RWPE1 (cell line): ENCODE measurements around the gene SYNJ2.
"Not testable (repeated sequence)": the region's sequence is repeated elsewhere in the genome, so short reads cannot be mapped to it uniquely, and the experiment has no call there.

Experiments used
- CTCF ChIA-PET: fragments of 350-600 bp; sonication (Branson Sonifier 250); formaldehyde crosslinking; extraction: SDS; loops from one replicate; lab custom pipeline; 2021; lab: Yijun Ruan, JAX
- POLR2A ChIA-PET: fragments of 400-600 bp; formaldehyde crosslinking; extraction: SDS; loops from one replicate; lab custom pipeline; 2020; ENCODE audit warnings: antibody characterized with exemption; ENCODE audit not compliant: low non-redundant PET; lab: Yijun Ruan, JAX
- DNase-seq: peaks from one replicate; pipeline ENCODE4 v3.0.0; 2012; ENCODE audit warnings: low spot score
- H3K27ac ChIP-seq: fragments of 450-650 bp; 2 replicates; pipeline ENCODE4 v1.5.1; 2017
- TF ChIP-seq, protein P1 (sequence below): fragments of 450-650 bp; conservative IDR thresholded peaks from 2 replicates; pipeline ENCODE4 v1.5.1; 2017; ENCODE audit warnings: low read depth, mild to moderate bottlenecking

The SYNJ2 gene, protein sequence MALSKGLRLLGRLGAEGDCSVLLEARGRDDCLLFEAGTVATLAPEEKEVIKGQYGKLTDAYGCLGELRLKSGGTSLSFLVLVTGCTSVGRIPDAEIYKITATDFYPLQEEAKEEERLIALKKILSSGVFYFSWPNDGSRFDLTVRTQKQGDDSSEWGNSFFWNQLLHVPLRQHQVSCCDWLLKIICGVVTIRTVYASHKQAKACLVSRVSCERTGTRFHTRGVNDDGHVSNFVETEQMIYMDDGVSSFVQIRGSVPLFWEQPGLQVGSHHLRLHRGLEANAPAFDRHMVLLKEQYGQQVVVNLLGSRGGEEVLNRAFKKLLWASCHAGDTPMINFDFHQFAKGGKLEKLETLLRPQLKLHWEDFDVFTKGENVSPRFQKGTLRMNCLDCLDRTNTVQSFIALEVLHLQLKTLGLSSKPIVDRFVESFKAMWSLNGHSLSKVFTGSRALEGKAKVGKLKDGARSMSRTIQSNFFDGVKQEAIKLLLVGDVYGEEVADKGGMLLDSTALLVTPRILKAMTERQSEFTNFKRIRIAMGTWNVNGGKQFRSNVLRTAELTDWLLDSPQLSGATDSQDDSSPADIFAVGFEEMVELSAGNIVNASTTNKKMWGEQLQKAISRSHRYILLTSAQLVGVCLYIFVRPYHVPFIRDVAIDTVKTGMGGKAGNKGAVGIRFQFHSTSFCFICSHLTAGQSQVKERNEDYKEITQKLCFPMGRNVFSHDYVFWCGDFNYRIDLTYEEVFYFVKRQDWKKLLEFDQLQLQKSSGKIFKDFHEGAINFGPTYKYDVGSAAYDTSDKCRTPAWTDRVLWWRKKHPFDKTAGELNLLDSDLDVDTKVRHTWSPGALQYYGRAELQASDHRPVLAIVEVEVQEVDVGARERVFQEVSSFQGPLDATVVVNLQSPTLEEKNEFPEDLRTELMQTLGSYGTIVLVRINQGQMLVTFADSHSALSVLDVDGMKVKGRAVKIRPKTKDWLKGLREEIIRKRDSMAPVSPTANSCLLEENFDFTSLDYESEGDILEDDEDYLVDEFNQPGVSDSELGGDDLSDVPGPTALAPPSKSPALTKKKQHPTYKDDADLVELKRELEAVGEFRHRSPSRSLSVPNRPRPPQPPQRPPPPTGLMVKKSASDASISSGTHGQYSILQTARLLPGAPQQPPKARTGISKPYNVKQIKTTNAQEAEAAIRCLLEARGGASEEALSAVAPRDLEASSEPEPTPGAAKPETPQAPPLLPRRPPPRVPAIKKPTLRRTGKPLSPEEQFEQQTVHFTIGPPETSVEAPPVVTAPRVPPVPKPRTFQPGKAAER (N-terminal part only)

DNA sequence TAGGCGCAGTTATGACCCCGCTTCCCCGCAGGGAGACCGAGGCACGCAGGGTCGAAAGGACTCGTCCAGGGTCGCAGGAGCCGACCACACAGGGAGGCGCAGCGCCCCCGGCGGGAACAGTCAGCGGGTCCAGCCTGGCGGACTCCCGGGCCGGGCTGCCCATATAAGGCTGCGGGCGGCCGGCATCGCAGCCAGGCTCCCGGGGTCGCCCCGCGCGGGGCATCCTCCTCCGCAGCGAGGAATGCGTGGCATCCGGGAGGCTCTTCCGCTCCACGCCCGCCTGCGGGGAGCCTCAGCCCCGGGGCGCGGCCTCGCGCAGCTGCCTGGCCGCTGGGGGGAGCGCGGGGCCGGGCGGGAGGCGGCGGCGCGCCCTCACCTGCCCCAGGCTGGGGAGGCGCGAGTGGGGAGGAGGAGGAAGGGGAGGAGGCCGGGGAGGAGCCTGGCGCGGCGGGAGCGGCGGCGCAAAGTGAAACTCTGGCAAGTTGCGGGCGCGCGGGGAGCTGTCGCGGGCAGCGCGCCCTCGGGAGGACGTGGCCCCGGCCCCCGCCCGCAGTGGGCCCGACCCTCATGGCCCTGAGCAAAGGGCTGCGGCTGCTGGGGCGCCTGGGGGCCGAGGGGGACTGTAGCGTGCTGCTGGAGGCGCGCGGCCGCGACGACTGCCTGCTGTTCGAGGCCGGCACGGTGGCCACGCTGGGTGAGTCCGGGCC lies at the start of gene SYNJ2:
Gene SYNJ2 (plus strand): TSS at position 469 of the 707 bp plus-strand sequence. CDS start 99 bp downstream, at position 568.
- peak within 1 kb of the TSS; percentile 58 for H3K27ac ChIP-seq
- DNase-seq, result peak; percentile 89
- TF ChIP-seq, protein P1, sequence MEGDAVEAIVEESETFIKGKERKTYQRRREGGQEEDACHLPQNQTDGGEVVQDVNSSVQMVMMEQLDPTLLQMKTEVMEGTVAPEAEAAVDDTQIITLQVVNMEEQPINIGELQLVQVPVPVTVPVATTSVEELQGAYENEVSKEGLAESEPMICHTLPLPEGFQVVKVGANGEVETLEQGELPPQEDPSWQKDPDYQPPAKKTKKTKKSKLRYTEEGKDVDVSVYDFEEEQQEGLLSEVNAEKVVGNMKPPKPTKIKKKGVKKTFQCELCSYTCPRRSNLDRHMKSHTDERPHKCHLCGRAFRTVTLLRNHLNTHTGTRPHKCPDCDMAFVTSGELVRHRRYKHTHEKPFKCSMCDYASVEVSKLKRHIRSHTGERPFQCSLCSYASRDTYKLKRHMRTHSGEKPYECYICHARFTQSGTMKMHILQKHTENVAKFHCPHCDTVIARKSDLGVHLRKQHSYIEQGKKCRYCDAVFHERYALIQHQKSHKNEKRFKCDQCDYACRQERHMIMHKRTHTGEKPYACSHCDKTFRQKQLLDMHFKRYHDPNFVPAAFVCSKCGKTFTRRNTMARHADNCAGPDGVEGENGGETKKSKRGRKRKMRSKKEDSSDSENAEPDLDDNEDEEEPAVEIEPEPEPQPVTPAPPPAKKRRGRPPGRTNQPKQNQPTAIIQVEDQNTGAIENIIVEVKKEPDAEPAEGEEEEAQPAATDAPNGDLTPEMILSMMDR, result peak; percentile 76
- POLR2A ChIA-PET, result no interaction called here
- CTCF ChIA-PET, result interaction anchor here (0.7 to 1.6 kb wide), 3 partner anchors 19 to 150 kb away, joined by 3 to 10 read pairs (median 3); no protein-coding TSS in a partner anchor

DNA sequence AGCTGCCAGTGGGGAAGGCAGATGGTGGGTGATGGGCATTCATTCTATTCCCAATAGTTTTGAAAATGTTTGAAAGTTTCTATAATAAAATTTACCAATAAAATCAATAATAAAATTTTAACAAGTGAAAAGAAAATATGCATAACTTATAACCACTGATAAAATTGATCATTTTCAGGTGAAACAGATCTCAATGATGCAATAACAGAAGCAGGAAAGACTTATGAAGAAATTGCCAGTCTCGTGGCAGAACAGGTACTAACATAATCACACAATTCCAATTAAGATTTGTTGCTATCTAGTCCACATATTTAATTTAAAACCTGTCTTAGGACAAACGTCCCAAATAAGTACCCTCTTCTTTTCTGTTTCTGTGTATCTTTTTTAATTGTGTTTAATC lies 45.9 kb upstream of the SYNJ2 start:
- no peak overlapping the region for H3K27ac ChIP-seq
- ChIA-PET POLR2A (no interaction called here), CTCF (interaction anchor here (1.2 kb wide), 1 partner anchor 11 kb away, joined by 3 read pairs; no protein-coding TSS in a partner anchor)
- DNase-seq, result no peak
- TF ChIP-seq, protein P1, result no peak

DNA sequence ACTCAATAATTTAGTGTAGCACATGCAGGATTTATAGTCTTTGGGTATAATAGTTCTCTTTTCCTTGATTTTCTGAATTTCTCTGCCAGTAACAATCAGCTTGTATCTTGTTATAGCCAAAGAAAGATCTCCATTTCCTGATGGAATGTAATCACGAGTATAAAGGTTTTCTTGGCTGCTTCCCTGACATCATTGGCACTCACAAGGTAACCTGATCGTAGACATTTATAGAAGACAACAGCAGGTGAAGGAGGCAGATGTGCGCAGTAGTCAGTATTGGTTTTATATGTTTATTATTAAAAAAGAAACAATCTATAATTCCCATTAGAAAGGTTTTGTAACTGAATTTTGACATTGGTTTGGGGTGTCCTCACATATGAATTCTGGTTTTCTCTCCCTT lies 44.3 kb upstream of the SYNJ2 start:
- TF ChIP-seq, protein P1, result no peak
- POLR2A ChIA-PET, result no interaction called here
- no peak for DNase-seq
- CTCF ChIA-PET, result interaction anchor here (1.2 kb wide), 1 partner anchor 13 kb away, joined by 3 read pairs; no protein-coding TSS in a partner anchor
- no peak overlapping the region for H3K27ac ChIP-seq

DNA sequence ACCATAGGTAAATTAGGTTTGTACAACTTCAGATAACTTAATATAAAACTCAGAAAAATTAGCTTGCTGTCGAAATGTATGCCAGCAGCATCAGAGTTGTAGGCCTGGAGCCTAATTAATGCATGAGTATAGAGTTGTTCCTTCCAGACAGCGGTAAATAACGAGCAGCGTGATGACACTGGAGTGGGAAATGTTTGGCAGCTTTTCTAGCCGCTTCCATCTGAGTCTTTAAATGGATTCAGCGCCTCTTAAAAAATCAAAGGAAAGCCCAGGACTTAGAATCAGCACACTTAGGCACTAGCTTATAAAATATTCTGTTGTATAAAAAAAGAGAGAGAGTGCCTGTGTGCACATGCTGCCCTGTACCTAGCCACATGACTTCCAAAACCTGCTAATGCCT lies 43.7 kb upstream of the SYNJ2 start:
- H3K27ac ChIP-seq, result no peak overlapping the region
- ChIA-PET CTCF (interaction anchor here (2.0 kb wide), 1 partner anchor 10 kb away, joined by 4 read pairs; no protein-coding TSS in a partner anchor), POLR2A (no interaction called here)

DNA sequence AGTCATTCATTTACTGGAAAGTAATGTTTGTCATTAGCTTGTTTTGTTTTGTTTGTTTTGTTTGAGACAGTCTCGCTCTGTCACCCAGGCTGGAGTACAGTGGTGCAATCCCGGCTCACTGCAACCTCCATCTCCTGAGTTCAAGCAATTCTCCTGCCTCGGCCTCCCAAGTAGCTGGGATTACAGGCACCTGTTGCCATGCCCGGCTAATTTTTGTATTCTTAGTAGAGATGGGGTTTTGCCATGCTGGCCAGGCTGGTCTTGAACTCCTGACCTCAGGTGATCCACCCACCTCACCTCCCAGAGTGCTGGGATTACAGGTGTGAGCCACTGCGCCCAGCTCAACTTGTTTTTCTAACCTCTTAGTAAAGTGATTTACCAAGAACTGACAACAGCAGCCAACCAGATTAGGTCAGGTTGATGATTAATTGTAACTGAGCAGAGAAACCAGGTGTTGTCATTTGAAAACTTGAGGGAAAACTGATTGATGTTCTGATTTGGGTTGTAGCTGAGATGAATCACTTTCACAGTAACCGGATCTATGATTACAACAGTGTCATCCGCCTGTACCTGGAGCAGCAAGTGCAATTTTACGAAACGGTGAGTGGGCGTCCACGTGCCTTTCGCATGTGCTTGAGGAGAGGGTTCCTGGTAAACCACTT lies 41.2 kb upstream of the SYNJ2 start:
- POLR2A ChIA-PET, DNase-seq, H3K27ac ChIP-seq: not testable (repeated sequence)
- CTCF ChIA-PET, result interaction anchor here (0.7 to 0.8 kb wide), 2 partner anchors 13 to 132 kb away, joined by 3 to 4 read pairs; no protein-coding TSS in a partner anchor

More for the DNA sequence above, 43.7 kb upstream of the SYNJ2 start:
- TF ChIP-seq, protein P1, result no peak
- DNase-seq, result no peak
